A549 (cell line): ENCODE measurements around the gene MEF2A. TPM values are rescaled to one million over a fixed set of nuclear protein-coding genes. Genes with fewer than 3 reads are reported as not detected.

Experiments
- ATAC-seq, 2 experiments: fragments of 200-7000 bp in 1 of 2; fragments of >200 bp in 1 of 2; cut with Nextera tagmentation in 1 of 2; cut with Tn5 transposase in 1 of 2; 3 replicates each; pipeline versions ENCODE4 v1.8.0 to v1.9.1; 2018 to 2020; ENCODE audit warnings: mild to moderate bottlenecking in 1 of 2, moderate library complexity in 1 of 2
- CTCF ChIA-PET: fragments of 300-600 bp; sonication (Branson Sonifier 250); formaldehyde crosslinking; extraction: SDS; loops from one replicate; lab custom pipeline; 2021; ENCODE audit warnings: antibody characterized with exemption, inconsistent platforms; lab: Yijun Ruan, JAX
- POLR2A ChIA-PET: fragments of 350-600 bp; formaldehyde crosslinking; extraction: SDS; loops from one replicate; lab custom pipeline; 2021; ENCODE audit warnings: antibody characterized with exemption, inconsistent platforms; lab: Yijun Ruan, JAX
- DNase-seq, 2 experiments: peaks; one replicate each; pipeline versions ENCODE4 v3.0.0 to v3.0.0-alpha.2; 2011 to 2016; ENCODE audit warnings: low read depth in 1 of 2, low spot score in 1 of 2
- FAIRE-seq: peaks from 2 replicates; lab custom pipeline; 2011; peaks lifted over from hg19 to GRCh38; lab: Jason Lieb, UNC
- H3K27ac ChIP-seq, 2 experiments: fragments of >200 bp; sonication (Bioruptor Twin); formaldehyde crosslinking; 3 replicates each; pipeline ENCODE4 v1.5.1; 2016 to 2017
- H3K4me1 ChIP-seq: fragments of >200 bp; sonication (Bioruptor Twin); formaldehyde crosslinking; 3 replicates; pipeline ENCODE4 v1.6.1; 2016
- H3K4me2 ChIP-seq: fragments of >200 bp; sonication (Bioruptor Twin); formaldehyde crosslinking; 3 replicates; pipeline ENCODE4 v1.6.1; 2016
- H3K4me3 ChIP-seq: fragments of >200 bp; sonication (Bioruptor Twin); formaldehyde crosslinking; 3 replicates; pipeline ENCODE4 v1.5.1; 2016
- H3K9me3 ChIP-seq: fragments of >200 bp; sonication (Bioruptor Twin); formaldehyde crosslinking; 3 replicates; pipeline ENCODE4 v1.6.1; 2016
- ATOH8 ChIP-seq: fragments of 250-450 bp; sonication (Bioruptor Pico); IDR thresholded peaks from 2 replicates; pipeline ENCODE4 v1.5.0; 2020; ENCODE audit warnings: low read depth, mild to moderate bottlenecking, moderate library complexity
- BHLHE40 ChIP-seq: IDR thresholded peaks from 2 replicates; pipeline ENCODE4 v1.6.1; 2012; ENCODE audit warnings: low read depth, low read length, inconsistent platforms
- CBX8 ChIP-seq: fragments of 200-600 bp; sonication (generic); IDR thresholded peaks from 2 replicates; pipeline ENCODE4 v1.6.1; 2016
- CHD2 ChIP-seq: fragments of 150-350 bp; IDR thresholded peaks from 2 replicates; pipeline ENCODE4 v1.6.1; 2014; ENCODE audit warnings: low read length; ENCODE audit not compliant: partially characterized antibody
- CHD4 ChIP-seq: fragments of 200-600 bp; sonication (generic); IDR thresholded peaks from 2 replicates; pipeline ENCODE4 v1.6.1; 2016; ENCODE audit warnings: antibody characterized with exemption, mild to moderate bottlenecking, borderline replicate concordance
- EHF ChIP-seq: fragments of 250-450 bp; sonication (Bioruptor Pico); IDR thresholded peaks from 2 replicates; pipeline ENCODE4 v1.5.0; 2020; ENCODE audit warnings: mild to moderate bottlenecking
- ELK1 ChIP-seq: fragments of 150-350 bp; IDR thresholded peaks from 2 replicates; pipeline ENCODE4 v1.6.1; 2014; ENCODE audit warnings: low read depth, mild to moderate bottlenecking, low read length
- EP300 ChIP-seq, 2 experiments: fragments of >200 bp; sonication (Bioruptor Twin); formaldehyde crosslinking; IDR thresholded peaks; 2 replicates in 1 of 2; 3 replicates in 1 of 2; pipeline ENCODE4 v1.6.1; 2016 to 2017
- ESRRA ChIP-seq: fragments of 150-350 bp; IDR thresholded peaks from 2 replicates; pipeline ENCODE4 v1.6.1; 2014; ENCODE audit warnings: mild to moderate bottlenecking, low read length, borderline replicate concordance
- FOSB ChIP-seq: fragments of 250-450 bp; sonication (Bioruptor Pico); IDR thresholded peaks from 2 replicates; pipeline ENCODE4 v1.5.0; 2020; ENCODE audit warnings: mild to moderate bottlenecking, moderate library complexity
- GATA3 ChIP-seq: IDR thresholded peaks from 2 replicates; pipeline ENCODE4 v1.6.1; 2012; ENCODE audit warnings: borderline replicate concordance
- HES2 ChIP-seq: fragments of >200 bp; sonication (Bioruptor Twin); formaldehyde crosslinking; IDR thresholded peaks from 2 replicates; pipeline ENCODE4 v1.6.1; 2016
- HEYL ChIP-seq: fragments of 250-450 bp; sonication (Bioruptor Pico); IDR thresholded peaks from 2 replicates; pipeline ENCODE4 v1.8.0; 2021; ENCODE audit warnings: mild to moderate bottlenecking, moderate library complexity
- HMGXB4 ChIP-seq: fragments of 250-450 bp; sonication (Bioruptor Pico); IDR thresholded peaks from 2 replicates; pipeline ENCODE4 v1.5.0; 2021; ENCODE audit warnings: mild to moderate bottlenecking, moderate library complexity, borderline replicate concordance
- HOXA7 ChIP-seq: fragments of 250-450 bp; sonication (Bioruptor Pico); IDR thresholded peaks from 2 replicates; pipeline ENCODE4 v1.5.0; 2020; ENCODE audit warnings: mild to moderate bottlenecking, moderate library complexity
- HOXB5 ChIP-seq: fragments of 250-450 bp; sonication (Bioruptor Pico); IDR thresholded peaks from 2 replicates; pipeline ENCODE4 v1.5.0; 2020; ENCODE audit warnings: mild to moderate bottlenecking, moderate library complexity
- JUN ChIP-seq, 2 experiments: fragments of >200 bp; sonication (Bioruptor Twin); formaldehyde crosslinking; IDR thresholded peaks; 2 replicates in 1 of 2; 3 replicates in 1 of 2; pipeline ENCODE4 v1.6.1; 2016 to 2017
- JUNB ChIP-seq: fragments of >200 bp; sonication (Bioruptor Twin); formaldehyde crosslinking; IDR thresholded peaks from 2 replicates; pipeline ENCODE4 v1.6.1; 2016
- KDM1A ChIP-seq: fragments of 200-600 bp; sonication (generic); IDR thresholded peaks from 2 replicates; pipeline ENCODE4 v1.6.1; 2016; ENCODE audit warnings: low read depth, mild to moderate bottlenecking
- MYC ChIP-seq: IDR thresholded peaks from 2 replicates; pipeline ENCODE4 v1.6.1; 2012; ENCODE audit warnings: mild to moderate bottlenecking, inconsistent platforms, low read length, improper control_type of control experiment, borderline replicate concordance
- NPAS2 ChIP-seq: fragments of 250-450 bp; sonication (Bioruptor Pico); IDR thresholded peaks from 2 replicates; pipeline ENCODE4 v1.8.0; 2022; ENCODE audit warnings: mild to moderate bottlenecking, moderate library complexity, borderline replicate concordance
- POLR2A ChIP-seq: IDR thresholded peaks from 2 replicates; pipeline ENCODE4 v1.6.1; 2012; ENCODE audit warnings: mild to moderate bottlenecking, low read length
- RAD21 ChIP-seq, 2 experiments: fragments of >200 bp in 1 of 2; sonication (Bioruptor Twin) in 1 of 2; formaldehyde crosslinking in 1 of 2; IDR thresholded peaks in 1 of 2; conservative IDR thresholded peaks in 1 of 2; 2 replicates in 1 of 2; 3 replicates in 1 of 2; pipeline ENCODE4 v1.6.1; 2012 to 2018; ENCODE audit warnings: inconsistent platforms in 1 of 2
- RARB ChIP-seq: fragments of 250-450 bp; sonication (Bioruptor Pico); IDR thresholded peaks from 2 replicates; pipeline ENCODE4 v1.8.0; 2021; ENCODE audit warnings: mild to moderate bottlenecking, moderate library complexity
- REST ChIP-seq: fragments of 200-600 bp; sonication (generic); IDR thresholded peaks from 2 replicates; pipeline ENCODE4 v1.6.1; 2016; ENCODE audit warnings: antibody characterized with exemption, mild to moderate bottlenecking, moderate library complexity
- RFX5 ChIP-seq: fragments of 450-650 bp; IDR thresholded peaks from 2 replicates; pipeline ENCODE4 v1.7.1; 2014; ENCODE audit warnings: antibody characterized with exemption, mild to moderate bottlenecking, moderate library complexity
- RNF2 ChIP-seq: fragments of 200-600 bp; sonication (generic); IDR thresholded peaks from 2 replicates; pipeline ENCODE4 v1.6.1; 2016; ENCODE audit warnings: low read depth, mild to moderate bottlenecking, antibody characterized with exemption, moderate library complexity, borderline replicate concordance
- SMC3 ChIP-seq: fragments of >200 bp; sonication (Bioruptor Twin); formaldehyde crosslinking; IDR thresholded peaks from 3 replicates; pipeline ENCODE4 v1.6.1; 2018; ENCODE audit warnings: inconsistent platforms
- SREBF2 ChIP-seq: fragments of 450-650 bp; IDR thresholded peaks from 2 replicates; pipeline ENCODE4 v1.6.1; 2014; ENCODE audit warnings: mild to moderate bottlenecking, moderate library complexity
- WGBS: methylation state at CpG from one replicate; pipeline ENCODE4 v1.1.6; 2017; ENCODE audit errors: missing lambda C conversion rate; 5-methylcytosine and 5-hydroxymethylcytosine counted together
- polyA plus RNA-seq, 4 experiments: library from polyadenylated mRNA; depleted of rRNA in 3 of 4; stranded (reverse); fragments of >200 nt; fragmentation: RNase III in 1 of 4; extraction: RNeasy Plus Mini Kit Qiagen cat#74134 plus additional on column Dnase treatment in 1 of 4; gene quantifications; 2 replicates in 3 of 4; 3 replicates in 1 of 4; pipeline ENCODE4 v1.2.3, GENCODE V29; 2011 to 2017

Gene MEF2A
- polyA plus RNA-seq, 2 of the 4 experiments (the other 2 are of a cell fraction) = 15.0 to 43.4 TPM

- WGBS = 92% methylated on average over 26 of the region's 26 CpGs
- no peak for FAIRE-seq
- H3K9me3 ChIP-seq = no peaks in the 10 kb centered on the region
- POLR2A ChIA-PET = no interaction called here
- H3K4me1 ChIP-seq = peaks cover 10% of the 10 kb centered on the region; the same call in 1 of the 3 replicates
- CTCF ChIA-PET = interaction anchor here (1.7 to 3.5 kb wide), 5 partner anchors 13 to 459 kb away, joined by 6 to 30 read pairs (median 13); no protein-coding TSS in a partner anchor
- TF ChIP-seq HOXB5 (CRISPR knock-in tag) (no peak), KDM1A (no peak), SREBF2 (no peak), MYC (no peak), RFX5 (no peak), EP300 (IDR thresholded peaks at IDR 0.05) (no peak), POLR2A (no peak), SMC3 (no peak), CHD4 (no peak), RARB (no peak), NPAS2 (CRISPR knock-in tag) (no peak), RAD21 (conservative IDR thresholded peaks at IDR 0.05 in 1 of 2, IDR thresholded peaks at IDR 0.05 in 1 of 2) (no peak), EHF (CRISPR knock-in tag) (no peak)
- peak overlapping the region; percentile 86 for H3K4me2 ChIP-seq
- DNase-seq = no peak
- no peak for ATAC-seq
- H3K4me3 ChIP-seq = no peak overlapping the region
- no peak overlapping the region for H3K27ac ChIP-seq
Measured at GRCh38 chr15:99731336-99732123, 165.7 kb downstream of the MEF2A start.

DNA sequence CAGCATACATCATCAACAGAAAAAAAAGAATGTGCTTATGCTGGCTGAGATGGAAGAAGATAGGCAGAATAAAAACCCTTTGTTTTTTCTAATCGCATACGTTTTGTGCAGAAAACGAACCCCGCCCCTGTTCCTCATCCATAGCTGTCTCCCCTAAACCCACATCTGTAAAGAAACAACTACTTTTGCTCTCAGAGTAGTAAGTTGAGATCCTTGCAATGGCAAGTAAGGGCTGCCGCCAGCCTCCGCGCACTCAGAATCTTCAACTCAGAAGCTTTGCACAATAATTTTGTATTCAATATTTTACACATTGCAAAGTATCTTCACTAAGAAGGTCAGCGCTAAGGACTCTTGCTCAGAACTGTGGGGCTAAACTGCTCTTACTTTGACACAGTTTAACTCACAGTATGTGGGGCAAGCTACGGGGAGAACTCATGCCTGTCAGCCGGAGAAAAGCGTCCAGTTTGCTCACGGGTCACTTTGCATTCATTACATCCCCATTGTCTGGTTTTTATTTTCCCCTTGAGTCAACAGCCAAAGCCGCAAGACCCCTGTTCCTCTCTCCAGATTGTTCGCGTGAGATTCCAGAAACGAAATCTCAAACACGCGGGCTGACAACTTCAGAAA lies 166.5 kb downstream of the MEF2A start:
- peaks cover 10% of the 10 kb centered on the region; the same call in 1 of the 3 replicates for H3K4me1 ChIP-seq
- CTCF ChIA-PET = interaction anchor here (0.8 to 3.5 kb wide), 9 partner anchors 14 to 631 kb away, joined by 3 to 30 read pairs (median 4); no protein-coding TSS in a partner anchor
- FAIRE-seq (no peak), DNase-seq (no peak), ATAC-seq (no peak)
- TF ChIP-seq HMGXB4 (no peak), CBX8 (no peak), HES2 (no peak), ESRRA (no peak), HEYL (CRISPR knock-in tag) (no peak), ATOH8 (CRISPR knock-in tag) (no peak), RNF2 (no peak), RARB (no peak), BHLHE40 (no peak), CHD2 (no peak), HOXB5 (CRISPR knock-in tag) (no peak), POLR2A (no peak), HOXA7 (CRISPR knock-in tag) (no peak), JUN (IDR thresholded peaks at IDR 0.05) (no peak), FOSB (CRISPR knock-in tag) (no peak), REST (no peak), ELK1 (no peak), MYC (no peak), JUNB (no peak), GATA3 (no peak)
- H3K4me2 ChIP-seq = peak overlapping the region; percentile 86
- H3K4me3 ChIP-seq = peak overlapping the region; percentile 61
- WGBS = 85% methylated on average over 18 of the region's 18 CpGs
- H3K9me3 ChIP-seq = no peaks in the 10 kb centered on the region
- POLR2A ChIA-PET = interaction anchor here (1.5 kb wide), 2 partner anchors 13 to 451 kb away, joined by 10 read pairs; no protein-coding TSS in a partner anchor
- peak overlapping the region in 1 of 2 experiments; percentile 88; a peak in 4 of 6 replicates for H3K27ac ChIP-seq
